Caco-2 (cell line): ENCODE measurements around the gene KRTAP12-1. TPM values are rescaled to one million over a fixed set of nuclear protein-coding genes. Genes with fewer than 3 reads are reported as not detected.

Experiments used
- BruUV-seq: library from RNA; stranded (reverse); fragments of 400-500 nt; replicated peaks from 2 replicates; lab custom pipeline; 2021; lab: Mats Ljungman, UMichigan
- CTCF ChIA-PET: fragments of 300-600 bp; sonication (Branson Sonifier 250); formaldehyde crosslinking; loops from one replicate; lab custom pipeline; 2022; ENCODE audit warnings: antibody characterized with exemption; lab: Charles Lee
- POLR2A ChIA-PET: fragments of 300-600 bp; sonication (Branson Sonifier 250); formaldehyde crosslinking; loops from one replicate; lab custom pipeline; 2022; ENCODE audit warnings: antibody characterized with exemption; lab: Charles Lee
- DNase-seq, 2 experiments: peaks; one replicate each; pipeline versions ENCODE4 v3.0.0 to v3.0.0-alpha.2; 2020 to 2022
- H3K27me3 ChIP-seq: replicated peaks from 2 replicates; pipeline ENCODE4 v1.6.0; 2011; ENCODE audit warnings: low read length; ENCODE audit not compliant: control insufficient read depth, insufficient read depth
- H3K36me3 ChIP-seq: 2 replicates; pipeline ENCODE4 v1.5.1; 2011; ENCODE audit warnings: low read length; ENCODE audit not compliant: control insufficient read depth, insufficient read depth
- H3K4me1 ChIP-seq: fragments of 250-450 bp; sonication (Bioruptor Pico); 2 replicates; pipeline ENCODE4 v1.5.1; 2020; ENCODE audit warnings: mild to moderate bottlenecking
- H3K4me3 ChIP-seq: 2 replicates; pipeline ENCODE4 v1.5.1; 2011; ENCODE audit warnings: low read depth, mild to moderate bottlenecking, control low read depth, low read length
- H3K9me3 ChIP-seq: fragments of 250-450 bp; sonication (Bioruptor Pico); 2 replicates; pipeline ENCODE4 v1.5.1; 2020; ENCODE audit warnings: mild to moderate bottlenecking, moderate library complexity
- H3K27ac Mint-ChIP-seq: one replicate; pipeline ENCODE4 v1.8.0; 2022; ENCODE audit warnings: mixed read lengths; ENCODE audit not compliant: unreplicated experiment
- H3K27me3 Mint-ChIP-seq: one replicate; pipeline ENCODE4 v1.8.0; 2022; ENCODE audit warnings: mixed read lengths; ENCODE audit not compliant: insufficient read depth, unreplicated experiment
- H3K36me3 Mint-ChIP-seq: one replicate; pipeline ENCODE4 v1.8.0; 2022; ENCODE audit warnings: mild to moderate bottlenecking, mixed read lengths; ENCODE audit not compliant: insufficient read depth, unreplicated experiment
- H3K4me1 Mint-ChIP-seq: one replicate; pipeline ENCODE4 v1.8.0; 2022; ENCODE audit warnings: low read depth, mixed read lengths; ENCODE audit not compliant: unreplicated experiment
- H3K4me3 Mint-ChIP-seq: one replicate; pipeline ENCODE4 v1.8.0; 2022; ENCODE audit warnings: mild to moderate bottlenecking, moderate library complexity, mixed read lengths; ENCODE audit not compliant: unreplicated experiment
- H3K9me3 Mint-ChIP-seq: one replicate; pipeline ENCODE4 v1.8.0; 2022; ENCODE audit warnings: mixed read lengths; ENCODE audit not compliant: unreplicated experiment
- CTCF ChIP-seq, 2 experiments: fragments of 200-600 bp in 1 of 2; IDR thresholded peaks; 1 replicate in 1 of 2; 2 replicates in 1 of 2; pipeline versions ENCODE4 v1.5.1 to v1.8.0; 2011 to 2022; ENCODE audit warnings: antibody characterized with exemption in 1 of 2, control low read depth in 1 of 2, inconsistent platforms in 1 of 2, low read depth in 1 of 2, low read length in 1 of 2, mild to moderate bottlenecking in 1 of 2, moderate library complexity in 1 of 2; ENCODE audit not compliant: insufficient read depth in 1 of 2, severe bottlenecking in 1 of 2, unreplicated experiment in 1 of 2
- intact Hi-C: fragments of 100-400 bp; cut with micrococcal nuclease; formaldehyde crosslinking; loops from one replicate; pipeline ENCODE4 v1.10.0; 2022; ENCODE audit not compliant: unreplicated experiment
- total RNA-seq: library from RNA; stranded (reverse); gene quantifications from 2 replicates; pipeline ENCODE4 v1.2.3, GENCODE V29; 2022

The KRTAP12-1 gene
- total RNA-seq, 1 experiment from 2014 or later: not detected

- TF ChIP-seq CTCF (IDR thresholded peaks at IDR 0.05; ENCODE audit: insufficient read depth in 1 of 2, low read depth in 1 of 2, low read length in 1 of 2, severe bottlenecking in 1 of 2, unreplicated experiment in 1 of 2): no peak
These were observed 5.7 kb upstream of the KRTAP12-1 start for GRCh38 chr21:44687671-44688070.

GRCh38 chr21:44686843-44687561, 5.0 kb upstream of the KRTAP12-1 start:
- no peaks in the 10 kb centered on the region for H3K4me1 Mint-ChIP-seq
- POLR2A ChIA-PET: no interaction called here

More at GRCh38 chr21:44687671-44688070, 5.7 kb upstream of the KRTAP12-1 start:
- no peaks in the 10 kb centered on the region for H3K4me1 Mint-ChIP-seq
- intact Hi-C loops: no loop called here
- H3K4me3 Mint-ChIP-seq: no peak overlapping the region
- H3K9me3 Mint-ChIP-seq: peaks cover 8% of the 10 kb centered on the region
- DNase-seq: no peak
- POLR2A ChIA-PET: no interaction called here
- no TSS peak for BruUV-seq
- H3K9me3 ChIP-seq: peaks cover 6% of the 10 kb centered on the region
- CTCF ChIA-PET: interaction anchor here (1.3 kb wide), 1 partner anchor 14 kb away, joined by 3 read pairs; no protein-coding TSS in a partner anchor
- no peak overlapping the region for H3K27ac Mint-ChIP-seq
- no peaks in the 10 kb centered on the region for H3K4me1 ChIP-seq
- H3K36me3 Mint-ChIP-seq: no peaks in the 10 kb centered on the region
- no peak overlapping the region for H3K4me3 ChIP-seq
- H3K36me3 ChIP-seq: no peaks in the 10 kb centered on the region
- H3K27me3 ChIP-seq: no peaks in the 10 kb centered on the region
- H3K27me3 Mint-ChIP-seq: peaks cover 14% of the 10 kb centered on the region

More at GRCh38 chr21:44686843-44687561, 5.0 kb upstream of the KRTAP12-1 start:
- CTCF ChIA-PET: interaction anchor here (1.3 kb wide), 1 partner anchor 15 kb away, joined by 3 read pairs; no protein-coding TSS in a partner anchor
- Histone ChIP-seq H3K27me3 (no peaks in the 10 kb centered on the region), H3K9me3 (peaks cover under 1% of the 10 kb centered on the region; the same call in 1 of the 2 replicates), H3K4me3 (no peak overlapping the region), H3K36me3 (no peaks in the 10 kb centered on the region), H3K4me1 (no peaks in the 10 kb centered on the region)
- Mint-ChIP-seq H3K9me3 (peaks cover 1% of the 10 kb centered on the region), H3K27me3 (peaks cover 20% of the 10 kb centered on the region), H3K27ac (peak overlapping the region; percentile 48), H3K4me3 (no peak overlapping the region), H3K36me3 (no peaks in the 10 kb centered on the region)
- BruUV-seq: no TSS peak
- TF ChIP-seq CTCF (IDR thresholded peaks at IDR 0.05; ENCODE audit: insufficient read depth in 1 of 2, low read depth in 1 of 2, low read length in 1 of 2, severe bottlenecking in 1 of 2, unreplicated experiment in 1 of 2): no peak
- intact Hi-C loops: no loop called here
- peak in 1 of 2 experiments; percentile 17 for DNase-seq
